SK-N-SH treated with all-trans-retinoic acid at 6 μM for 48 hours (cell line): ENCODE measurements around the gene DEFB116.

Experiments
- ARNTL ChIP-seq: fragments of 450-650 bp; formaldehyde crosslinking; IDR thresholded peaks from 2 replicates; pipeline ENCODE4 v1.5.0; 2020; ENCODE audit warnings: low read depth, mild to moderate bottlenecking, moderate library complexity, borderline replicate concordance
- CSDC2 ChIP-seq: fragments of 250-450 bp; sonication (Bioruptor Pico); IDR thresholded peaks from 2 replicates; pipeline ENCODE4 v1.5.0; 2020; ENCODE audit warnings: mild to moderate bottlenecking, moderate library complexity
- ESRRG ChIP-seq: fragments of 250-450 bp; sonication (Bioruptor Pico); IDR thresholded peaks from 2 replicates; pipeline ENCODE4 v1.6.1; 2021; ENCODE audit warnings: mild to moderate bottlenecking
- OSR1 ChIP-seq: fragments of 250-450 bp; sonication (Bioruptor Pico); IDR thresholded peaks from 2 replicates; pipeline ENCODE4 v1.8.0; 2022; ENCODE audit warnings: moderate library complexity, mild to moderate bottlenecking, inconsistent platforms
- RARB ChIP-seq: fragments of 250-450 bp; sonication (Bioruptor Pico); IDR thresholded peaks from 2 replicates; pipeline ENCODE4 v1.8.0; 2021; ENCODE audit warnings: mild to moderate bottlenecking, moderate library complexity
- SNAI2 ChIP-seq: fragments of 250-450 bp; sonication (Bioruptor Pico); IDR thresholded peaks from 2 replicates; pipeline ENCODE4 v1.5.0; 2020; ENCODE audit warnings: mild to moderate bottlenecking, moderate library complexity
- ZFP3 ChIP-seq: fragments of 250-450 bp; sonication (Bioruptor Pico); IDR thresholded peaks from 2 replicates; pipeline ENCODE4 v1.5.0; 2020; ENCODE audit warnings: mild to moderate bottlenecking, moderate library complexity
- ZNF8 ChIP-seq: fragments of 450-650 bp; formaldehyde crosslinking; IDR thresholded peaks from 2 replicates; pipeline ENCODE4 v1.5.0; 2020; ENCODE audit warnings: mild to moderate bottlenecking, moderate library complexity
- TF ChIP-seq, protein P1 (sequence below): fragments of 250-450 bp; sonication (Bioruptor Pico); IDR thresholded peaks from 2 replicates; pipeline ENCODE4 v1.5.1; 2020; ENCODE audit warnings: low read depth, mild to moderate bottlenecking, moderate library complexity
- TF ChIP-seq, protein P2 (sequence below): fragments of 250-450 bp; sonication (Bioruptor Pico); IDR thresholded peaks from 2 replicates; pipeline ENCODE4 v1.8.0; 2021; ENCODE audit warnings: low read depth, mild to moderate bottlenecking, moderate library complexity, borderline replicate concordance
- TF ChIP-seq, protein P3 (sequence below): fragments of 250-450 bp; sonication (Bioruptor Pico); IDR thresholded peaks from 2 replicates; pipeline ENCODE4 v1.8.0; 2020; ENCODE audit warnings: mild to moderate bottlenecking, moderate library complexity, borderline replicate concordance

- TF ChIP-seq, protein P1, sequence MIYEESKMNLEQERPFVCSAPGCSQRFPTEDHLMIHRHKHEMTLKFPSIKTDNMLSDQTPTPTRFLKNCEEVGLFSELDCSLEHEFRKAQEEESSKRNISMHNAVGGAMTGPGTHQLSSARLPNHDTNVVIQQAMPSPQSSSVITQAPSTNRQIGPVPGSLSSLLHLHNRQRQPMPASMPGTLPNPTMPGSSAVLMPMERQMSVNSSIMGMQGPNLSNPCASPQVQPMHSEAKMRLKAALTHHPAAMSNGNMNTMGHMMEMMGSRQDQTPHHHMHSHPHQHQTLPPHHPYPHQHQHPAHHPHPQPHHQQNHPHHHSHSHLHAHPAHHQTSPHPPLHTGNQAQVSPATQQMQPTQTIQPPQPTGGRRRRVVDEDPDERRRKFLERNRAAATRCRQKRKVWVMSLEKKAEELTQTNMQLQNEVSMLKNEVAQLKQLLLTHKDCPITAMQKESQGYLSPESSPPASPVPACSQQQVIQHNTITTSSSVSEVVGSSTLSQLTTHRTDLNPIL (CRISPR knock-in tag): no peak
- TF ChIP-seq, protein P2, sequence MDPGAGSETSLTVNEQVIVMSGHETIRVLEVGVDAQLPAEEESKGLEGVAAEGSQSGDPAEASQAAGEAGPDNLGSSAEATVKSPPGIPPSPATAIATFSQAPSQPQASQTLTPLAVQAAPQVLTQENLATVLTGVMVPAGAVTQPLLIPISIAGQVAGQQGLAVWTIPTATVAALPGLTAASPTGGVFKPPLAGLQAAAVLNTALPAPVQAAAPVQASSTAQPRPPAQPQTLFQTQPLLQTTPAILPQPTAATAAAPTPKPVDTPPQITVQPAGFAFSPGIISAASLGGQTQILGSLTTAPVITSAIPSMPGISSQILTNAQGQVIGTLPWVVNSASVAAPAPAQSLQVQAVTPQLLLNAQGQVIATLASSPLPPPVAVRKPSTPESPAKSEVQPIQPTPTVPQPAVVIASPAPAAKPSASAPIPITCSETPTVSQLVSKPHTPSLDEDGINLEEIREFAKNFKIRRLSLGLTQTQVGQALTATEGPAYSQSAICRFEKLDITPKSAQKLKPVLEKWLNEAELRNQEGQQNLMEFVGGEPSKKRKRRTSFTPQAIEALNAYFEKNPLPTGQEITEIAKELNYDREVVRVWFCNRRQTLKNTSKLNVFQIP (CRISPR knock-in tag): no peak
- TF ChIP-seq ZNF8 (CRISPR knock-in tag) (no peak), ZFP3 (CRISPR knock-in tag) (no peak), CSDC2 (no peak), SNAI2 (CRISPR knock-in tag) (no peak), ARNTL (CRISPR knock-in tag) (no peak), ESRRG (CRISPR knock-in tag) (no peak), OSR1 (CRISPR knock-in tag) (no peak), RARB (CRISPR knock-in tag) (no peak)
- TF ChIP-seq, protein P3, sequence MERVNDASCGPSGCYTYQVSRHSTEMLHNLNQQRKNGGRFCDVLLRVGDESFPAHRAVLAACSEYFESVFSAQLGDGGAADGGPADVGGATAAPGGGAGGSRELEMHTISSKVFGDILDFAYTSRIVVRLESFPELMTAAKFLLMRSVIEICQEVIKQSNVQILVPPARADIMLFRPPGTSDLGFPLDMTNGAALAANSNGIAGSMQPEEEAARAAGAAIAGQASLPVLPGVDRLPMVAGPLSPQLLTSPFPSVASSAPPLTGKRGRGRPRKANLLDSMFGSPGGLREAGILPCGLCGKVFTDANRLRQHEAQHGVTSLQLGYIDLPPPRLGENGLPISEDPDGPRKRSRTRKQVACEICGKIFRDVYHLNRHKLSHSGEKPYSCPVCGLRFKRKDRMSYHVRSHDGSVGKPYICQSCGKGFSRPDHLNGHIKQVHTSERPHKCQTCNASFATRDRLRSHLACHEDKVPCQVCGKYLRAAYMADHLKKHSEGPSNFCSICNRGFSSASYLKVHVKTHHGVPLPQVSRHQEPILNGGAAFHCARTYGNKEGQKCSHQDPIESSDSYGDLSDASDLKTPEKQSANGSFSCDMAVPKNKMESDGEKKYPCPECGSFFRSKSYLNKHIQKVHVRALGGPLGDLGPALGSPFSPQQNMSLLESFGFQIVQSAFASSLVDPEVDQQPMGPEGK: no peak
Measured at GRCh38 chr20:31308535-31309162, at the start of gene DEFB116.
